ENCODE measurements around the gene RTN4R. TPM values are rescaled to one million over a fixed set of nuclear protein-coding genes. Genes with fewer than 3 reads are reported as not detected.

Gene RTN4R
- total and polyA plus RNA-seq, 2 of the 13 experiments (the other 11 are each of a cell fraction or from before 2014, with no cell fraction given) = 0.22 to 0.77 TPM

DNA sequence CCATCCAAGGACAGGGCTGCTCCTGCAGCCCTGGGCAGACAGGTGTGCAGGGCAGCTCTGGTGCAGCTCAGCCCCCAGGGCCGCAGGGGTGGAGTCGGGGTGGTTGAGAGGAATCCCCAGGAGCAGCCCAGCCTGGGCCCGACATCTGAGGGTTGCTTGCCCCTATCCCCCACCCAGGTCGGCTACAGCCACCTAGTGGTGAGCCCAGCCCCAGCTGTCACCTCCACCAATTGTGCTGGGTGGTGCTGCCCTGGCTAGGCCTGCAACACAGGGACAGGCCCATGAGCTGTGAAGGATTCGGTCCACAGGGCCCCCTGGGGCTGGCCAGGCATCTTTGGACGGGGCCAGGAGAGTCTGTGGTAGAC is 29.6 kb downstream of the RTN4R start (continued):
- TF ChIP-seq, protein P1, sequence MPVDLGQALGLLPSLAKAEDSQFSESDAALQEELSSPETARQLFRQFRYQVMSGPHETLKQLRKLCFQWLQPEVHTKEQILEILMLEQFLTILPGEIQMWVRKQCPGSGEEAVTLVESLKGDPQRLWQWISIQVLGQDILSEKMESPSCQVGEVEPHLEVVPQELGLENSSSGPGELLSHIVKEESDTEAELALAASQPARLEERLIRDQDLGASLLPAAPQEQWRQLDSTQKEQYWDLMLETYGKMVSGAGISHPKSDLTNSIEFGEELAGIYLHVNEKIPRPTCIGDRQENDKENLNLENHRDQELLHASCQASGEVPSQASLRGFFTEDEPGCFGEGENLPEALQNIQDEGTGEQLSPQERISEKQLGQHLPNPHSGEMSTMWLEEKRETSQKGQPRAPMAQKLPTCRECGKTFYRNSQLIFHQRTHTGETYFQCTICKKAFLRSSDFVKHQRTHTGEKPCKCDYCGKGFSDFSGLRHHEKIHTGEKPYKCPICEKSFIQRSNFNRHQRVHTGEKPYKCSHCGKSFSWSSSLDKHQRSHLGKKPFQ (CRISPR knock-in tag; IDR thresholded peaks at IDR 0.05; ENCODE audit: insufficient replicate concordance) = no peak
- TF ChIP-seq ARNT2 (CRISPR knock-in tag; IDR thresholded peaks at IDR 0.05; ENCODE audit: low read depth) (no peak), XRCC5 (optimal IDR thresholded peaks at IDR 0.05; ENCODE audit: low read length) (peak; percentile 80), POLR2AphosphoS2 (IDR thresholded peaks at IDR 0.05; ENCODE audit: low read depth, low read length) (no peak), ZNF780A (CRISPR knock-in tag; IDR thresholded peaks at IDR 0.05) (no peak), ZNF335 (CRISPR knock-in tag; IDR thresholded peaks at IDR 0.05) (no peak), ZNF619 (CRISPR knock-in tag; IDR thresholded peaks at IDR 0.05) (no peak), ZSCAN25 (CRISPR knock-in tag; IDR thresholded peaks at IDR 0.05) (no peak), MTF2 (CRISPR knock-in tag; IDR thresholded peaks at IDR 0.05; ENCODE audit: borderline replicate concordance) (peak; percentile 59; the same call in 1 of the 2 replicates), ZNF331 (CRISPR knock-in tag; IDR thresholded peaks at IDR 0.05) (no peak), PTBP1 (IDR thresholded peaks at IDR 0.05; ENCODE audit: low read depth, low read length, poor library complexity, severe bottlenecking) (no peak), STAG1 (CRISPR knock-in tag; IDR thresholded peaks at IDR 0.05) (peak; percentile 81), RFXANK (CRISPR knock-in tag; IDR thresholded peaks at IDR 0.05) (no peak), ZNF883 (CRISPR knock-in tag; IDR thresholded peaks at IDR 0.05; ENCODE audit: not compliant biosample characterization) (no peak), ELF4 (CRISPR knock-in tag; IDR thresholded peaks at IDR 0.05; ENCODE audit: borderline replicate concordance) (no peak), ZFY (CRISPR knock-in tag; IDR thresholded peaks at IDR 0.05) (no peak)
- TF ChIP-seq, protein P2, sequence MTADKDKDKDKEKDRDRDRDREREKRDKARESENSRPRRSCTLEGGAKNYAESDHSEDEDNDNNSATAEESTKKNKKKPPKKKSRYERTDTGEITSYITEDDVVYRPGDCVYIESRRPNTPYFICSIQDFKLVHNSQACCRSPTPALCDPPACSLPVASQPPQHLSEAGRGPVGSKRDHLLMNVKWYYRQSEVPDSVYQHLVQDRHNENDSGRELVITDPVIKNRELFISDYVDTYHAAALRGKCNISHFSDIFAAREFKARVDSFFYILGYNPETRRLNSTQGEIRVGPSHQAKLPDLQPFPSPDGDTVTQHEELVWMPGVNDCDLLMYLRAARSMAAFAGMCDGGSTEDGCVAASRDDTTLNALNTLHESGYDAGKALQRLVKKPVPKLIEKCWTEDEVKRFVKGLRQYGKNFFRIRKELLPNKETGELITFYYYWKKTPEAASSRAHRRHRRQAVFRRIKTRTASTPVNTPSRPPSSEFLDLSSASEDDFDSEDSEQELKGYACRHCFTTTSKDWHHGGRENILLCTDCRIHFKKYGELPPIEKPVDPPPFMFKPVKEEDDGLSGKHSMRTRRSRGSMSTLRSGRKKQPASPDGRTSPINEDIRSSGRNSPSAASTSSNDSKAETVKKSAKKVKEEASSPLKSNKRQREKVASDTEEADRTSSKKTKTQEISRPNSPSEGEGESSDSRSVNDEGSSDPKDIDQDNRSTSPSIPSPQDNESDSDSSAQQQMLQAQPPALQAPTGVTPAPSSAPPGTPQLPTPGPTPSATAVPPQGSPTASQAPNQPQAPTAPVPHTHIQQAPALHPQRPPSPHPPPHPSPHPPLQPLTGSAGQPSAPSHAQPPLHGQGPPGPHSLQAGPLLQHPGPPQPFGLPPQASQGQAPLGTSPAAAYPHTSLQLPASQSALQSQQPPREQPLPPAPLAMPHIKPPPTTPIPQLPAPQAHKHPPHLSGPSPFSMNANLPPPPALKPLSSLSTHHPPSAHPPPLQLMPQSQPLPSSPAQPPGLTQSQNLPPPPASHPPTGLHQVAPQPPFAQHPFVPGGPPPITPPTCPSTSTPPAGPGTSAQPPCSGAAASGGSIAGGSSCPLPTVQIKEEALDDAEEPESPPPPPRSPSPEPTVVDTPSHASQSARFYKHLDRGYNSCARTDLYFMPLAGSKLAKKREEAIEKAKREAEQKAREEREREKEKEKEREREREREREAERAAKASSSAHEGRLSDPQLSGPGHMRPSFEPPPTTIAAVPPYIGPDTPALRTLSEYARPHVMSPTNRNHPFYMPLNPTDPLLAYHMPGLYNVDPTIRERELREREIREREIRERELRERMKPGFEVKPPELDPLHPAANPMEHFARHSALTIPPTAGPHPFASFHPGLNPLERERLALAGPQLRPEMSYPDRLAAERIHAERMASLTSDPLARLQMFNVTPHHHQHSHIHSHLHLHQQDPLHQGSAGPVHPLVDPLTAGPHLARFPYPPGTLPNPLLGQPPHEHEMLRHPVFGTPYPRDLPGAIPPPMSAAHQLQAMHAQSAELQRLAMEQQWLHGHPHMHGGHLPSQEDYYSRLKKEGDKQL (CRISPR knock-in tag; IDR thresholded peaks at IDR 0.05; ENCODE audit: low read depth) = no peak
- TF ChIP-seq, protein P3, sequence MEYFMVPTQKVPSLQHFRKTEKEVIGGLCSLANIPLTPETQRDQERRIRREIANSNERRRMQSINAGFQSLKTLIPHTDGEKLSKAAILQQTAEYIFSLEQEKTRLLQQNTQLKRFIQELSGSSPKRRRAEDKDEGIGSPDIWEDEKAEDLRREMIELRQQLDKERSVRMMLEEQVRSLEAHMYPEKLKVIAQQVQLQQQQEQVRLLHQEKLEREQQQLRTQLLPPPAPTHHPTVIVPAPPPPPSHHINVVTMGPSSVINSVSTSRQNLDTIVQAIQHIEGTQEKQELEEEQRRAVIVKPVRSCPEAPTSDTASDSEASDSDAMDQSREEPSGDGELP (IDR thresholded peaks at IDR 0.05; ENCODE audit: borderline replicate concordance, low read depth) = peak; percentile 71; the same call in 1 of the 2 replicates

All from HepG2 (cell line).